GM12865 (cell line): ENCODE data around the gene TAOK3.

Source experiments
- DNase-seq: peaks from one replicate; pipeline ENCODE4 v3.0.0; 2010; ENCODE audit warnings: low read depth
- H3K4me3 ChIP-seq: 2 replicates; pipeline ENCODE4 v1.5.1; 2011; ENCODE audit warnings: mild to moderate bottlenecking, low read depth, low read length, control low read depth
- TF ChIP-seq, protein P1 (sequence below): IDR thresholded peaks from 2 replicates; pipeline ENCODE4 v1.5.1; 2011; ENCODE audit warnings: low read length, control low read depth, low read depth, inconsistent platforms; ENCODE audit not compliant: insufficient read depth; ENCODE audit errors: missing control alignments

TAOK3 gene

DNA sequence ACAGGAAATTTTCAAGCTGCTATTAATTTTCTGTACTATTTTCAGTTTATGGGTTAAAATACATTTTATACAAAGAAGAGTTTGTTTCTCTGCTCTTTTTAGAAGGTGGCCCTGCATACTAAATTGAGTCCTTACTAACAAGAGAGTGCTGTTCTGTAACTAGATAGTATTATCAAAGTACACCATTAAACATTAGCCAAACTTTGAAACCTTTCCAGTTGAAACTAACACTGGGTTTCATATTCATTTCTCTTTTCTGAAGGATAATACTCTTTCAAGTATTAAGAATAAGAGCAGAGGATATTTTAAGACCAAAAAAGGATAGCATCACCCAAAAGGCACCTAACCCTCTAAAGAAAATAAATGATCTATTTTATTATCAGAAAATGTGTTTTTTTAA lies 189.6 kb downstream of the TAOK3 start:
- DNase-seq = no peak
- TF ChIP-seq, protein P1, sequence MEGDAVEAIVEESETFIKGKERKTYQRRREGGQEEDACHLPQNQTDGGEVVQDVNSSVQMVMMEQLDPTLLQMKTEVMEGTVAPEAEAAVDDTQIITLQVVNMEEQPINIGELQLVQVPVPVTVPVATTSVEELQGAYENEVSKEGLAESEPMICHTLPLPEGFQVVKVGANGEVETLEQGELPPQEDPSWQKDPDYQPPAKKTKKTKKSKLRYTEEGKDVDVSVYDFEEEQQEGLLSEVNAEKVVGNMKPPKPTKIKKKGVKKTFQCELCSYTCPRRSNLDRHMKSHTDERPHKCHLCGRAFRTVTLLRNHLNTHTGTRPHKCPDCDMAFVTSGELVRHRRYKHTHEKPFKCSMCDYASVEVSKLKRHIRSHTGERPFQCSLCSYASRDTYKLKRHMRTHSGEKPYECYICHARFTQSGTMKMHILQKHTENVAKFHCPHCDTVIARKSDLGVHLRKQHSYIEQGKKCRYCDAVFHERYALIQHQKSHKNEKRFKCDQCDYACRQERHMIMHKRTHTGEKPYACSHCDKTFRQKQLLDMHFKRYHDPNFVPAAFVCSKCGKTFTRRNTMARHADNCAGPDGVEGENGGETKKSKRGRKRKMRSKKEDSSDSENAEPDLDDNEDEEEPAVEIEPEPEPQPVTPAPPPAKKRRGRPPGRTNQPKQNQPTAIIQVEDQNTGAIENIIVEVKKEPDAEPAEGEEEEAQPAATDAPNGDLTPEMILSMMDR = no peak
- no peak overlapping the region for H3K4me3 ChIP-seq

DNA sequence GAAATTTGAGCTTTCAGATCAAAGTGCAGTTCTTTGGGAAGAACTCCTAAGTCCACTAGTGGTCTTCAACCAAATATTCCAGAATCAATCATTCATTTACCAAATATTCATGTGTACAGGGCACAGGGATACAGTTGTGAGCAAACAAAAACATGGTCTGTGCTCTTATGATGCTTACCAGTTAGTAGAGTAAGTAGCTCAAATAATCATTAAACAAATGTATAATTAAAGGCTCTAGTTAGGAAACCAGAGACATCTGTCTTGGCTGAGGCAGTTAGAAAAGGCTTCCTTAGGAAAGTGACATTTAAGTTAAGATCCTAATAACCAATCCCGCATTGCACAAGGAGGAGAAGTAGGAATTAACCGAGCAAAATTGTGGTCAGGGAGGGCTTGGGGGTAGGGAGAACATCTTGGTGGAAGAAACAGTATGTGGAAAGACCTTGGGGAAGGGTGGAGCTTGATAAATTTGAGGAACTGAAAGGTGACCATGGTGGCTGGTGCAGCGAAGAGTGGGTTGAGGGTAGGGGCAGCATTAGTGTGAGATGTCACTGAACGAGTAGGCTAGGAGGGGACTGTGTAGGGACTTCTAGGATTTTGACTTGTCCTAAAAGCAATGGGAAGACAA lies 196.8 kb downstream of the TAOK3 start:
- TF ChIP-seq, protein P1 = no peak
- peak; percentile 46 for DNase-seq

DNA sequence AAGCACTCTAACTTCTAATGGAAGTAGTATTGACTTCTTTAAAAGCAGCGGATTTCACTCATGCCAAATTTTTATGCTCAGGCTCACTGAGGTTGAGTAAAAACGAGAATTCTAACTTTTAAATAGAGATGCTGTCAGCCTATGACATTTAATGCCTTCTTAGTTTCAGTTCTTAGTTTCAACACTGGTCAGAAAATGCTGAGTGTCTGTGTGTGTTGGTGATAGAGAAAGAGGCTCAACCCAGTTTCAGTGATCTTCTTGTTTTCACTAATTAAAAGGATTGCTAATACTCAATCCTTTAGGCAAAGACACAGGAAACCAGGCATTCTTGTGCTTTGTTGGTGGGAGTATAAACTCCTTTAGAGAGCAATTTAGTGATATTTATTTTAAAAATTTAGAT lies 205.8 kb downstream of the TAOK3 start:
- TF ChIP-seq, protein P1 = no peak
- DNase-seq = peak; percentile 89
- no peak overlapping the region for H3K4me3 ChIP-seq

More for the DNA sequence above, 196.8 kb downstream of the TAOK3 start:
- H3K4me3 ChIP-seq = no peak overlapping the region

DNA sequence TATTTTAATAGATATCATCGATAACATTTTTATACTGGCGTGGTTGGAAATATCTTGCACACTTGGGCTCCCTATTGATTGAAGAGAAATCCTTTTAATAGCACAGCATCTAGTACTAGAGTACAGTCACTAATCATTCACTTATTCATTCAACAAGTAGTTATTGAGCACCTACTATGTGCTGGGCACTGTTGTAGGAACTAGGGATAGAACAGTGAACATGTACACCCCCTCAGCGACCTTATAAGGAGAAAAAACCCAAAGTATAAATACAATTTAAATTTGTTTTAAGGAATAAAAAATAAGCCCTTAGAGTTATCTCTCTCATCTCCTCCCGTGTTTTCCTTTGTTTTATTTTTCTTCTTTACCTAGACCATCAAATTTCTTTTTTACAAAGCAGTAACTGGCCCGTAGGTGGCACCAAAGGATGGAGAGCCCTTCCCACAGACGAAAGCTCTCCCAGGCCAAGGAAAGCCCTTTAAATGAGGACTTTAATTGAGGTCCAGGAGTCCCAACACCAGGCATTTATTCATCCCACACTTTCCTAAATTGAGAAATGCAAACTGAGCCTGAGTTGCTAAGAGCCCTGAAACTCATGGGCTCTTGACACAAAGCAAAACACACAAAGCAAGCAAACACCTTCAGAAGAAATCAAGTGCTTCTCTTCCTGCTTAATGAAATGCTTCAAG lies 207.8 kb downstream of the TAOK3 start:
- H3K4me3 ChIP-seq = no peak overlapping the region
- TF ChIP-seq, protein P1 = peak; percentile 34
- peak; percentile 39 for DNase-seq

DNA sequence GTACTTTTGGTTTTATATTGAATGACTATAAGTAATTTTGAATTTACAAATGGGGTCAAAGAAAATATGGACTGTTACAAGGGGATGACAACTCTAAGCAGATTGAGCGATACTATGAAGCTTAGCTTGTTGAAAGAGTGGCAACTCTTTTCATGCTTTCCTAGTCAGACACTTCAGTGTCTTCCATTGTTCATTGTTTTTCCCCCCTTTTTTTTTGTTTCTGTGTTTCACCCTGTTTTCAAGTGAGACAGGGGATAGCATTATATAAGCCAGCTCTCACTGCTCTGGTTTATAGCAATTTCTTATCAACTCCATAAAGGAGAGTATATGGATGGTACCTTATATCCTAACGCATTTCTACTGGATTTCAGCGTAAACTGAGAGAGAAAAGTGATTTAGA lies 212.2 kb downstream of the TAOK3 start:
- DNase-seq = no peak
- TF ChIP-seq, protein P1 = no peak
- H3K4me3 ChIP-seq = no peak overlapping the region

DNA sequence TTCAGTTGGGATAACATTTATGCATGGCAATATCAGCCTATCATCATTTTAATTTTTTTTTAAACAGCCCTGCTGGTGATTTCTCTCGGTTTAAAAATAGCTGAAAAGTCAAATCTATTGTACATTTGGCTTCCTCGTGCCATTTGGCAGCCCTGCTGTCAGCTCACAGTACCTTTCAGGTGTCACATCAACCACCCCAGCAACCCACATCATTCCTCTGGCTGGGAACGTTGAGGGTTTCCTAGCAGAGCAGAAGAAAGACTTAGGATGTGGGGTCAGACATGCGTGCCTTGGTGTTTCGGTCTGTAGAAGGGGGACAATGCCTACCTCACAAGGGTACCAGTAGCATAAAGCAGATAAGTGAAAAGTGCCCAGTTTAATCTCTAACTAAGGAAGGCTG lies 221.0 kb downstream of the TAOK3 start:
- no peak for DNase-seq
- no peak overlapping the region for H3K4me3 ChIP-seq
- TF ChIP-seq, protein P1 = no peak
